HG03565 (cell line): ENCODE measurements around the gene MAPT.

Source experiments
- ATAC-seq: cut with Tn5 transposase; IDR thresholded peaks from one replicate; pipeline ENCODE4 v1.9.1; 2021; ENCODE audit warnings: mild to moderate bottlenecking, moderate library complexity; ENCODE audit not compliant: unreplicated experiment

The MAPT gene

DNA sequence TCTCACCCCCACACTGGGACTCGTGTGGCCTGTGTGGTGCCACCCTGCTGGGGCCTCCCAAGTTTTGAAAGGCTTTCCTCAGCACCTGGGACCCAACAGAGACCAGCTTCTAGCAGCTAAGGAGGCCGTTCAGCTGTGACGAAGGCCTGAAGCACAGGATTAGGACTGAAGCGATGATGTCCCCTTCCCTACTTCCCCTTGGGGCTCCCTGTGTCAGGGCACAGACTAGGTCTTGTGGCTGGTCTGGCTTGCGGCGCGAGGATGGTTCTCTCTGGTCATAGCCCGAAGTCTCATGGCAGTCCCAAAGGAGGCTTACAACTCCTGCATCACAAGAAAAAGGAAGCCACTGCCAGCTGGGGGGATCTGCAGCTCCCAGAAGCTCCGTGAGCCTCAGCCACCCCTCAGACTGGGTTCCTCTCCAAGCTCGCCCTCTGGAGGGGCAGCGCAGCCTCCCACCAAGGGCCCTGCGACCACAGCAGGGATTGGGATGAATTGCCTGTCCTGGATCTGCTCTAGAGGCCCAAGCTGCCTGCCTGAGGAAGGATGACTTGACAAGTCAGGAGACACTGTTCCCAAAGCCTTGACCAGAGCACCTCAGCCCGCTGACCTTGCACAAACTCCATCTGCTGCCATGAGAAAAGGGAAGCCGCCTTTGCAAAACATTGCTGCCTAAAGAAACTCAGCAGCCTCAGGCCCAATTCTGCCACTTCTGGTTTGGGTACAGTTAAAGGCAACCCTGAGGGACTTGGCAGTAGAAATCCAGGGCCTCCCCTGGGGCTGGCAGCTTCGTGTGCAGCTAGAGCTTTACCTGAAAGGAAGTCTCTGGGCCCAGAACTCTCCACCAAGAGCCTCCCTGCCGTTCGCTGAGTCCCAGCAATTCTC, 132.1 kb downstream of the MAPT start:
- no peak for ATAC-seq

- ATAC-seq, result no peak
Measured at GRCh38 chr17:46027048-46027975, 133.0 kb downstream of the MAPT start.

DNA sequence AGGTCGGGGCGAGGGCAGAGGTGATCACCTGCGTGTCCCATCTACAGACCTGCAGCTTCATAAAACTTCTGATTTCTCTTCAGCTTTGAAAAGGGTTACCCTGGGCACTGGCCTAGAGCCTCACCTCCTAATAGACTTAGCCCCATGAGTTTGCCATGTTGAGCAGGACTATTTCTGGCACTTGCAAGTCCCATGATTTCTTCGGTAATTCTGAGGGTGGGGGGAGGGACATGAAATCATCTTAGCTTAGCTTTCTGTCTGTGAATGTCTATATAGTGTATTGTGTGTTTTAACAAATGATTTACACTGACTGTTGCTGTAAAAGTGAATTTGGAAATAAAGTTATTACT, 133.6 kb downstream of the MAPT start:
- ATAC-seq, result no peak

- ATAC-seq, result no peak
Measured at GRCh38 chr17:46028374-46028773, 134.0 kb downstream of the MAPT start.

GRCh38 chr17:46028981-46029565, 134.7 kb downstream of the MAPT start:
- ATAC-seq, result no peak

DNA sequence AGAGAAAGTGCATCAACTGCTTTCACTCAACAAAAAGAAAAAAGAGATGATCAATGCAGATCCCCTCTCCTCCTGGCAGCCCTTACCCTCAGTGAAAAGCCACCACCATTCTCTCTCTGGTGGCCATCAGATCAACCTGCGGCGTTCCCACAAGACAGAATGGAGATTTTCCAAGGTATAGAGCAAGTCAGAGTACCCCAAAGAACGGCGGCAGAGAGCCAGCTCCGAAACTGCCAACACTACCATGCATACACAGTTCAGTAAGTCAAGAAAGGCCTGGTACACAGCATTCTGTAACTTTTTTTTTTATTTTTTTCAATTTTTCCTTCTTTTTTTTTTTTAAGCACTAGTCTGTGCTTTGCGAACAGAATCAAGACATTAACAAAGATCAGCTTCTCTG, 135.3 kb downstream of the MAPT start:
- no peak for ATAC-seq

GRCh38 chr17:46030752-46031151, 136.4 kb downstream of the MAPT start:
- ATAC-seq, result no peak

DNA sequence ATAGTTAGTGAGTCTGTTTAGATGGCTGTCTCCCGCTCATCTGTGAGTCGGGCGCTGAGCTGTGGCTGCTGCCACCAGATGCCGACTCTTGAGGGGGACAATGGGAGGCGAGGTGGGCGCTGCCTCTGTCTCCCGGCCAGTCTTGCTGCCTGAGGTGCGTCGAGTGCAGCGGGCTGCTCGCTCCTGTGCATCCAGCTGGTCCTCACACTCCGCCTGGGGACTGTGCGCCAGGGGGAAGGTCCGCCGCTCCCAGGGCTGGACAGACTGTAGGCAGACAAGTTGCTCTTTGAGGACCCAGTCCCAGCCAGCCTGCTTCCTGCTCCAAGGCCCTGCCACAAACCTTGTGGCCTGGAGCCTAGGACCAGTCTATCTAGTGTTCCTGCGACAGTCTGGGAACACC, 137.1 kb downstream of the MAPT start:
- ATAC-seq, result no peak

DNA sequence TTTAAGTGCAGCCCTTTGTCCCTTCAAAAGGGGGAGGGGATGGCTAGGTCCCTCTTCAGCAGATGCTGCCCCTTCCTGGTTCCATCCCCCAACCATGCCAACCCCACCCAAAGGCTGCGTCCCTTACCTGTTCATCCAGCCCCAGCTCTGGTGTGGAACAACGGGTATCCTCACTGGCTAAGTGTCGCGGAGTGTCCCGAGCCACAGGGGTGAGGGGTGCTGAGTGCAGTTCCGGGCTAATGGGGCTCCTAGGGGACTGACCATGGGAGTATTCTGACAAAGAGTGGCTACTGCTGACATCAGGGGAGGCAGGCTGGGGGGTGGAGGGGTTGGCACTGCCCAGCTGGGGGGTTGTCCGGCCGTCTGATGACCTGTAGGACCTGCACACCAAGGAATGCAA, 137.6 kb downstream of the MAPT start:
- no peak for ATAC-seq

- no peak for ATAC-seq
Measured at GRCh38 chr17:46032909-46033308, 138.6 kb downstream of the MAPT start.

- no peak for ATAC-seq
Measured at GRCh38 chr17:46033392-46033791, 139.0 kb downstream of the MAPT start.

DNA sequence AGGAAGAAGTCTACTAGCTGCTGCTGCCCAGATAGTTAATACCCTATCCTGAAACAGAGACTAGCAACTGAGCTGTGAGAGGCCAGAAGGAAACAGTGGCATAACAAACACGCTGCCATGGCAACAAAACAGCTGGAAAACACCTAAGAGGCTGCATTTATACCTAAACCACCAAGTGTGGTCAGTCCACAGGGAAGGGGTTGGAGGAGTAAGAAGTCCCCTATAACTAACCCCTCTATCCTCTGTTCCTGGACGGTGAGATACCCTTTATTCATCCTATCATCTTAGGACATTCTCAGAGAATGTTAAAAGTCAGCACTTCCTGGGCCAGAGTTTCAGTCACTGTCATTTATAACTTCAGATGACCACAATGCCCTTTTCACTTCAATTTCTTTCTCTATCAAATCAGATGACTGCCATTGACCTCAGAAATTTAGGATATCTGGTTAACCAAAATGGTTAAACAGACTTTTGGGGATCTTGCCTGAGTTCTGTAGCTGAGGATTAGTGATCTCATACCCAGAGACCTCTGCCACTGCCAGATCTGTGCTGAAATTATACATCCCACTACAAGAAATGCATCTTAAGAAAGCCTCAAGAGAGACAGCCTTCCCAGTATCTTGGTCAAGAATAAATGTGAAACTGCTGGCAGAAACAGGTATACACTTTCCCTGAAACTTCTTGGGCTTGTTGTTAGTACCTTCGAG, 140.9 kb downstream of the MAPT start:
- ATAC-seq, result no peak

DNA sequence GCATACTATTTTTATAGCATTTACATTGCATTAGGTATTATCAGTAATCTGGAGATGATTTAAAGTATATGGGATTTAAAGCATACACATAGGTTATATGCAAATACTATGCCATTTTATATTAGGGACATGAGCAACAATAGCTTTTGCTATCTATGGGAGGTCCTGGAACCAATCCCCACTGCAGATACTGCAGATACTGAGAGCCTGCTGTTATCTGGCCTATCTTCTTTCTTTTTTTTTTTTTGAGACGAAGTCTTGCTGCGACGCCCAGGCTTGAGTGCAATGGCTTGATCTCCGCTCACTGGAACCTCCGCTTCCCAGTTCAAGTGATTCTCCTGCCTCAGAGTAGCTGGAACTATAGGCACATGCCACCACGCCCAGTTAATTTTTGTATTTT, 142.1 kb downstream of the MAPT start:
- no peak for ATAC-seq

- ATAC-seq, result no peak
Measured at GRCh38 chr17:46037722-46038255, 143.4 kb downstream of the MAPT start.

- ATAC-seq, result no peak
Measured at GRCh38 chr17:46038414-46038813, 144.1 kb downstream of the MAPT start.

DNA sequence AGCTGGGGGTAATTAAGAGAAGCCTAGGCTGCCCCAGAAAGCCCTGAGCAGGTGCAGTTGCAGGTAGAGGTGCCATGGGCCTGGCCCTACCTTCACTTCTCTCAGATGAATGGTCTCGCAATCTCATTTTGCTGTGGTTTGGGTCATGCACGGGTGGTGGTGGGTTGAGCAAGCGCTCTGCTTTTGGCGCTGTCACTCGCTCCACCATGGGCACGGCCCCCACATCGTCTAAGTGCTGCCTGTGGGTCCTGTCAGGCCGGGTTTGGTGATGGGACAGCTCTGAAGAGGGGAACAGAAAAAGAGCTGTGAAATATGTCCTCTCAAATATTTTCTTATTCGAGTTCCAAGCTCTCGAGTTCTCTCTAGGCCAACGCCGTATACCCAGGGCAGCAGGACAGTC, 144.6 kb downstream of the MAPT start:
- no peak for ATAC-seq

GRCh38 chr17:46039592-46040186, 145.3 kb downstream of the MAPT start:
- no peak for ATAC-seq

- ATAC-seq, result no peak
Measured at GRCh38 chr17:46042246-46042645, 147.9 kb downstream of the MAPT start.

DNA sequence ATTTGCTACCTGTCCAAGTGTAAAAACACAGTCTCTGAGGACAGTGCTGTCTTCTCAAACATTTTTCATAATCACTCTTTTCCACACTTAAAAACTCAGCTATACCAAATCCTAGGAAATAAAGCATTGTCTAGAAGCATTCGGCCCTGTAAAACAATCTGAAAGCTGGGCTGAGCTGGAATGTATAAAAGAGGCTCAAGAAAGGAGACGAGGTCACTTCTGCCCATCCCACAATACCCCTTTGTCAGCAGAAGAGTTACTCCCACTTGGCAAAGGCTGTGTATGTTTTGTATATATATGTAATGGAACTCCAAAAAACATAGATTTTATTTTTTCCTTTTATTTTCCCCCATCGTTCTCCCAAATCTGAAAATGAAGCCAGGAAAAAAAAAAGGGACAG, 148.6 kb downstream of the MAPT start:
- ATAC-seq, result no peak

- no peak for ATAC-seq
Measured at GRCh38 chr17:46043606-46044005, 149.3 kb downstream of the MAPT start.
